Natural killer cell (primary cell): ENCODE measurements around the gene LRIG1. TPM values are rescaled to one million over a fixed set of nuclear protein-coding genes. Genes with fewer than 3 reads are reported as not detected.
A peak's percentile ranks its signal among the peaks of the same experiment; 100 is the strongest.

Experiments
- ATAC-seq, 3 donors: fragments of 150-1000 bp in 2 of 3; fragments of 200-7000 bp in 1 of 3; cut with Tn5 transposase; 1 replicate in 1 of 3; 2 replicates in 2 of 3; pipeline ENCODE4 v1.10.0; 2021; ENCODE audit warnings: mild to moderate bottlenecking in 2 of 3, moderate library complexity in 2 of 3
- DNase-seq, 2 donors: peaks; one replicate each; pipeline versions ENCODE4 v3.0.0 to v3.0.0-alpha.2; 2013 to 2021; ENCODE audit warnings: mixed read lengths in 1 of 2
- H3K27ac ChIP-seq: one replicate; pipeline ENCODE4 v1.5.1; 2013; ENCODE audit warnings: mild to moderate bottlenecking, low read length
- H3K27me3 ChIP-seq: one replicate; pipeline ENCODE4 v1.6.1; 2013; ENCODE audit warnings: low read length; ENCODE audit not compliant: control insufficient read depth, insufficient read depth
- H3K36me3 ChIP-seq: one replicate; pipeline ENCODE4 v1.6.1; 2013; ENCODE audit warnings: low read length; ENCODE audit not compliant: control insufficient read depth, insufficient read depth
- H3K4me1 ChIP-seq: one replicate; pipeline ENCODE4 v1.6.1; 2013; ENCODE audit warnings: low read length; ENCODE audit not compliant: control insufficient read depth, insufficient read depth
- H3K4me3 ChIP-seq: one replicate; pipeline ENCODE4 v1.5.1; 2013; ENCODE audit warnings: low read length
- H3K9me3 ChIP-seq: one replicate; pipeline ENCODE4 v1.6.1; 2013; ENCODE audit warnings: low read length; ENCODE audit not compliant: control insufficient read depth, insufficient read depth
- H3K27ac Mint-ChIP-seq, 2 donors: one replicate each; pipeline ENCODE4 v1.8.0; 2022; ENCODE audit warnings: mild to moderate bottlenecking in 2 of 2, mixed read lengths in 2 of 2, moderate library complexity in 1 of 2
- H3K27me3 Mint-ChIP-seq, 2 donors: one replicate each; pipeline ENCODE4 v1.8.0; 2022; ENCODE audit warnings: low read depth in 2 of 2, mixed read lengths in 2 of 2
- H3K36me3 Mint-ChIP-seq: one replicate; pipeline ENCODE4 v1.8.0; 2022; ENCODE audit warnings: mixed read lengths
- H3K4me1 Mint-ChIP-seq, 2 donors: one replicate each; pipeline ENCODE4 v1.8.0; 2022; ENCODE audit warnings: mixed read lengths in 2 of 2
- H3K4me3 Mint-ChIP-seq: one replicate; pipeline ENCODE4 v1.8.0; 2022; ENCODE audit warnings: mild to moderate bottlenecking, moderate library complexity, mixed read lengths
- H3K9me3 Mint-ChIP-seq, 2 donors: one replicate each; pipeline ENCODE4 v1.8.0; 2022; ENCODE audit warnings: mixed read lengths in 2 of 2
- CTCF ChIP-seq: fragments of 200-600 bp; IDR thresholded peaks from one replicate; pipeline ENCODE4 v1.8.0; 2022; ENCODE audit warnings: antibody characterized with exemption
- whole genome bisulfite sequencing: methylation state at CpG from one replicate; pipeline ENCODE4 v1.1.7; 2013; ENCODE audit warnings: missing lambda C conversion rate; ENCODE audit not compliant: insufficient coverage; 5-methylcytosine and 5-hydroxymethylcytosine counted together
- intact Hi-C: fragments of 100-400 bp; cut with micrococcal nuclease; formaldehyde crosslinking; loops from one replicate; pipeline ENCODE4 v1.14.2; 2022
- total RNA-seq, 4 donors: library from RNA; stranded (reverse); fragments of 120-200 nt in 1 of 4; gene quantifications; one replicate each; pipeline versions ENCODE4 v1.2.3 to v1.2.4, GENCODE V29; 2013 to 2022

The LRIG1 gene
- total RNA-seq, 3 donors from 2014 or later (not counting 1 experiment from before 2014, with no cell fraction given) = 5.5 to 10.6 (median 8.5) TPM

DNA sequence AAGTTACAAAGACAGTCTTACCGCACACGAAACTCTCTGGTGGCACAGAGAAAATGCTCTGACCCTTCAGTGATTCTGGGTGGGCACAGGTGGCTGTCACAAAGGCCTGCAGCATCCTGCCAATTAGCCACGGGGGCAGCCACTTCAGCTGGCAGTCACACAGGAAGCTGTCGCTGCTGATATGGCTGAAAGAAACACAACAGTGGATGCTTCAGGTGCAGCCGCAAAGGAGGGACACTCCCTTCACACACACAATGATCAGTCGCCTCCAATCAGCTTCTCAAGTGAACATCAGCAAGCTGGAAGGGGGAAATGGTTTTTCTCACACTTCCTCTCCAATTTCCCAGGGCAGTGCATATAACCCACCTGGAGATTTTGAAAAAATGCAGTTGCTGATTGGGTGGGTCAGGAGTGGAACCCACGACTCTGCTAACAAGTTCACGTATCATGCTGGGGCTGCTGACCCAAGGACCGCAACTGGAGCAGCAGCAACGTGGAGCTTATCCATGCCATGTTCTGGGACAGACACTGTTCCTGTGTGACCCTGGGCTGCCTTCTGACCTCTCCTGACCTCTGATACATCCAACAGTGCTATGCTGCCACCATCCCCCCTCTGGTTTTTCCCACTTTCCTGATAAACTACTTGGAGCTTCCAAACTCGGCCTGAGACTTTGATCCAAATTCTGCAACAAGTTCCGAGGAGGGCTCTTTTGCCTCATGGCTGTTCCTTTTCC lies 106.6 kb downstream of the LRIG1 start:
- H3K4me1 Mint-ChIP-seq = peaks cover 30 to 35% of the 10 kb centered on the region in 2 donors
- peak overlapping the region; percentile 83 to 85 for H3K27ac Mint-ChIP-seq
- DNase-seq (peak; percentile 29 to 81), ATAC-seq (peak; percentile 87 to 89 (median 88))
- Histone ChIP-seq H3K9me3 (no peaks in the 10 kb centered on the region), H3K36me3 (no peaks in the 10 kb centered on the region), H3K4me3 (peak overlapping the region; percentile 4), H3K27ac (peak overlapping the region; percentile 49), H3K27me3 (no peaks in the 10 kb centered on the region), H3K4me1 (peaks cover 28% of the 10 kb centered on the region)
- no peaks in the 10 kb centered on the region for H3K9me3 Mint-ChIP-seq
- H3K36me3 Mint-ChIP-seq = no peaks in the 10 kb centered on the region
- H3K4me3 Mint-ChIP-seq = peak overlapping the region; percentile 71
- no peak for TF ChIP-seq CTCF
- 41% methylated on average over 11 of the region's 12 CpGs for WGBS
- H3K27me3 Mint-ChIP-seq = no peaks in the 10 kb centered on the region
- intact Hi-C loops = no loop called here

- DNase-seq (no peak), ATAC-seq (peak; percentile 27 to 68 (median 48))
- 51% methylated on average over 13 of the region's 13 CpGs for WGBS
- no peaks in the 10 kb centered on the region for H3K9me3 ChIP-seq
- H3K27ac ChIP-seq = peak overlapping the region; percentile 49
- peak overlapping the region; percentile 70 for H3K4me3 Mint-ChIP-seq
- H3K36me3 ChIP-seq = no peaks in the 10 kb centered on the region
- H3K4me3 ChIP-seq = peak overlapping the region; percentile 4
- peak overlapping the region; percentile 83 to 85 for H3K27ac Mint-ChIP-seq
- TF ChIP-seq CTCF = no peak
- no peaks in the 10 kb centered on the region for H3K36me3 Mint-ChIP-seq
- H3K27me3 Mint-ChIP-seq = no peaks in the 10 kb centered on the region
- peaks cover 28% of the 10 kb centered on the region for H3K4me1 ChIP-seq
- intact Hi-C loops = no loop called here
- no peaks in the 10 kb centered on the region for H3K9me3 Mint-ChIP-seq
- peaks cover 30 to 35% of the 10 kb centered on the region in 2 donors for H3K4me1 Mint-ChIP-seq
- no peaks in the 10 kb centered on the region for H3K27me3 ChIP-seq
Observed at GRCh38 chr3:66393333-66394005, 107.4 kb downstream of the LRIG1 start.

GRCh38 chr3:66392966-66393332 lies 107.9 kb downstream of the LRIG1 start:
- H3K27ac Mint-ChIP-seq = peak overlapping the region; percentile 21 to 83
- peak in 1 of 2 donors; percentile 13 for DNase-seq
- H3K4me3 ChIP-seq = no peak overlapping the region
- no peaks in the 10 kb centered on the region for H3K36me3 Mint-ChIP-seq
- peaks cover 28% of the 10 kb centered on the region for H3K4me1 ChIP-seq
- 88% methylated on average over 2 of the region's 2 CpGs for WGBS
- no peaks in the 10 kb centered on the region for H3K9me3 ChIP-seq
- H3K4me3 Mint-ChIP-seq = peak overlapping the region; percentile 29
- no peaks in the 10 kb centered on the region for H3K27me3 ChIP-seq
- intact Hi-C loops = no loop called here
- no peak overlapping the region for H3K27ac ChIP-seq
- TF ChIP-seq CTCF = no peak
- no peaks in the 10 kb centered on the region for H3K27me3 Mint-ChIP-seq
- H3K36me3 ChIP-seq = no peaks in the 10 kb centered on the region
- H3K9me3 Mint-ChIP-seq = peaks cover 0 to 2% of the 10 kb centered on the region in 2 donors
- peaks cover 30 to 35% of the 10 kb centered on the region in 2 donors for H3K4me1 Mint-ChIP-seq
- ATAC-seq = no peak
